ENCODE results near the gene RBMXL2.

The RBMXL2 gene

DNA sequence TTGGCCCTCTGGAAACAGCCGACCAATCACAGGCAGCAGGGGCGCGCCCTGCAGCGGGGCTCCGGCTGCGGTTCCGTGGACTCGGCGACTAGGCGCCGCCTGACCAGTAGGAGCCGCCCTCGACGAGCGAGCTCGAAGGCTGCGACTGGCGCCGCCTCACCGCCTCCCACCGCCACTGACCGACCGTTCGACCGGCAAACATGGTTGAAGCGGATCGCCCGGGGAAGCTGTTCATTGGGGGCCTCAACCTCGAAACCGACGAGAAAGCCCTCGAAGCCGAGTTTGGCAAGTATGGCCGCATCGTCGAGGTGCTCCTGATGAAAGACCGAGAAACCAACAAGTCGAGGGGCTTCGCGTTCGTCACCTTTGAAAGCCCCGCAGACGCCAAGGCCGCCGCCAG, at the start of gene RBMXL2:
TSS of gene RBMXL2 (plus strand) at position 78 of the 400 bp plus-strand sequence. CDS start at position 201, 123 bp downstream.
- DNase-seq: peak; percentile 10

DNA sequence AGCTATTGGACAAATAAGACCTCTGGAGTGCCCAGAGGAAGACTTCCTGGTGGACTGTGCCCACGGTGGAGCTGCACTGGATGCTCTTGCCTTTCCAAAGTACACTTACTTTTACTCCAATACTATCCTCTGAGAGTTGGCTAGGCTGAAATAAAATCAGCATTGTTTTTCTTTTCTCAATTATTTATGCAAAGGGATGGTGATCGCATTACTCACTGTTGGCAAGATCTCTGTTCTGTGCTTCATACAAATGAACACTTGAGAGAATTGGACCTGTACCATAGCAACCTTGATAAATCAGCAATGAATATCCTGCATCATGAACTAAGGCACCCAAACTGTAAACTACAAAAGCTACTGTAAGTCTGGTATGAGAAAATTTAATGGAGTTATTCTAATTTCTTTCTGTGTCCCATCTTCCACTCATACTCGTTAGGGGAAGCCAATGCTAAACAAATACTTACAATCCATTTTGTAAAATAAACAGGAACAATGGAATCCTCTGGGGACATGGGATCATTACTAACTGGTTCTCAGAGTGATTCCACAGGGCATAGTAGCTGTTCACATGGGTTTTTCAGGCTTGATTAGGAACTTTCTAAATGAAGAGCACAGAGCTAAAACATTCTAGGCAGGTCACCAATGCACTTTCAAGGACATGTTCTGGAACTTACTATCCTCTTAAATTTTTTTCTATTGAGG, 42.2 kb upstream of the RBMXL2 start:
- no peak for DNase-seq

DNA sequence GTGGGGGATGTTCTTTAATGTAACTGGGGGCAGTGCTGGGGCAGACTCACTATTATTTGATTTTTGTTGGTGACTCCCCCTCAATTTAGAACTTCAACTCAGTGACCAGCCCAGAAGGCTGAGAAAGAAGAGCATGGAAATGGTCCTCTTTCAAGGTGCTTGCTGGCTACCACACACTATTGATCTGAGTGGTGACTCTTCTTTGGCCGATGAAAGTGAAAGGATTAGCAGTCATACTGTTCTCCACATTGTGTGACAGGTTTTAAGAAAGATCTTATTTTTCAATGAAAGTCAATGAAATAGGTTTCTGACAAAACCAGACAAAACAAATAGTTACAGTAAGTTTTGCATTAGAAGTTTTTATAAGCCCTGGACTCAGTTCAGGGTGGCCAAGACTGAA, 38.6 kb upstream of the RBMXL2 start:
- no peak for DNase-seq

DNA sequence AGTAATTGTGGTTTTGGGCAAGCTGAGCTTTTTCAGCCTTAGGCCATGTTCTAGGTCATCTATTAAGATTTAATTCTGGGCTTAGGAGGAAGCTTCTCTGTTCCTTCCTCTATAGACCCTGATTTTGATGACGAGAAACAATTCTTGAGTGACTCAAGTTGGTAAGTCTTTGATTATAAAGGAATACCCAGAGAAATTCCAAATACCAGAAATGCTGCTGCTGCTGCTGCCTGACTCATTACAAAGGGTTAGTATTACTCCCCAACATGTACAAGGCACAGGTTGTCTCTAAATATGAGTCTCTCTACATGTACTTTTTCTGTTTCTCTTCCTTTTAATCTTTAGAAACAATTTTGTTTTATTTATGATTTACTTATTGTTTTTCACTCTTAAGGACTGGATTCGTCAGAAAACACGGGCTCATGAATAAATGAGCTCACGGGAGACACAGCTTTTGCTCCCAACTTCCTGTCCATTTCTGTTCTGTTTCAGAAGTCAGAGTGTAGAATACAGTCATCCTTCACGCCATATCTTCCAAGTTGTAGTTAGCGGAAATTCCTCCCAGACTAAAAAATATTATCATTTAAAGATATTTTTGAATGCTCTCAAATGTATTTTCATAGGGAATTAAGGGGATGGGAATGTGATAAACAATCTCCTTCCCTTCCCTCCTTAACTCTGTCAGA, 31.8 kb upstream of the RBMXL2 start:
- DNase-seq: no peak

DNA sequence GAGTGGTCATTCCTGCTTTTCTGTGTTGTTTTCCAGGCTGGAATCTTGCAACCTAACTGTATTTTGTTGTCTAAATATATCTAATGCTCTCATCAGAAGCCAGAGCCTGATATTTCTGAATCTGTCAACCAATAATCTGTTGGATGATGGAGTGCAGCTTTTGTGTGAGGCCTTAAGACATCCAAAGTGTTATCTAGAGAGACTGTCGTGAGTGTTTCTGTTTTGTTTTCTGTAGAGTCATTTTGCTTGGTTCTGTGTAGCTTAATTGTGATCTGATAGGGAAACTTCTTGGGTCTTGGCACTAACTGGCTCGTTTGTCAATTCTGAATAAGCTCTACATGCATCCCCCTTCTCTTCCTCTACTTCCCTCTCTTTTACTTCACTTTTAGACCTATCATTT, 31.2 kb upstream of the RBMXL2 start:
- no peak for DNase-seq

DNA sequence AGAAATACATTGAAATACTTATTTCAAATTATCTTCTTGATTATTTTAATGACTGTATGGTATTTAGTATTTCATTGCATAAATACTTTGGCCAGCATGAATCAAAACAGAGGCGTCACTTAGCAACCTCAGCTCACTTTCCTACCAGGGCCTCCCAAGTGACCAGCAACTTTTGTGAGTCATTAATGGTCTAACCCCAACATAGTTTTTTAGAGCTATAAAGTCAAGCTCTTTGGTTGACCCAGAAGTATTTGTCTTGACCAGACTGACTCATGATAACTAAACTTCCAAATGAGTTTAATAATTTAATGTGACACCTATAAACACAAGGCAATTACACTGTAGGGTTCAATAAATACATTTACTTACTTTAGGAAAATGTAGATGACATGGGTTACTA, 27.9 kb upstream of the RBMXL2 start:
- DNase-seq: peak; percentile 20

DNA sequence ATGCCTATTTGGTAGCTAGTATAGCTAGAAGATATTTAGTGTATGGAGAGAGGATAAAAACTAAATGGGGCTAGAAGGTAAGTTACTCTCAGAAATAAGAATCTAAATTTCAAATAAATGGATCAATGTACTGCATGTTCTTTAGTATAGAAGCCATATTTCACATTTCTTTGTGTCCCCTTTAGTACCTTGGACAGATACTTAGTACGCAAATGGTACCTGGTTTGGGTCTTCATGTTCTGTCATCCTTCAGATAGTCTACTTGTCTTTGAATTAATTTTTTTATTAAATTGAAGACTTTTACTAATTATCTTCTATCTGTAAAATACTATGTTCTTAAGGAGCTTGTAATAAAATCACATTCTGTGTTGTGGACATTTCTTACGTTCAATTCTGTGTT, 26.3 kb upstream of the RBMXL2 start:
- no peak for DNase-seq

DNA sequence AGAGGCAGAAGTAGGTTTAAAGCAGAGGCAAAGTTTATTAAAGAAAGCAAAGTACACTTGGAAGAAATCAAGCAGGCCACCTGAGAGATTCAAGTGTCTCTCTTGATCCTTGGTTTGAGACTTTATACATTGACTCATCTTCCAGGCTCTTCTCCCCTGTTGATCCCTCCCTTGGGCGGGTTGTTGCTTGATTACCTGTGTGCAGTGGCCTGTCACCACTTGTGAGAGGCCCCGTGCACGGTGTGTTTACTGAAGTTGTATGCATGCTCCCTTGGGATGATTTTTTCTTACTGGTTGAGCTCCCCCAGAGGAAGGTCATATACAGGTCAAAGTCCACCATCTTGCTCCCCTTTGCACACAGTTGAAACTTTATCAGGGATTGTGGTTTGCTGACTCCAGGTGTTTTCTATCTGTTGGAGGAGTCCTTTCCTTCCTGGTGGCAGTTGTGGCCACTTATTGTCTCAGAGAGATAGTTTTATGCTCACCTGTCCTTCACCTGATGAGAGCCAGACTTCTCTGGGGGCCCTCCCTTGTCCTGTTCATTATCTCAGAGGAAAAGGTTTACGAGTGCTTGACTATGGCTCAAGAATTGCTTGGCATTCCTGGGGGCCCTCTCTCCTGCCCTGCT, 16.3 kb upstream of the RBMXL2 start:
- DNase-seq: no peak

DNA sequence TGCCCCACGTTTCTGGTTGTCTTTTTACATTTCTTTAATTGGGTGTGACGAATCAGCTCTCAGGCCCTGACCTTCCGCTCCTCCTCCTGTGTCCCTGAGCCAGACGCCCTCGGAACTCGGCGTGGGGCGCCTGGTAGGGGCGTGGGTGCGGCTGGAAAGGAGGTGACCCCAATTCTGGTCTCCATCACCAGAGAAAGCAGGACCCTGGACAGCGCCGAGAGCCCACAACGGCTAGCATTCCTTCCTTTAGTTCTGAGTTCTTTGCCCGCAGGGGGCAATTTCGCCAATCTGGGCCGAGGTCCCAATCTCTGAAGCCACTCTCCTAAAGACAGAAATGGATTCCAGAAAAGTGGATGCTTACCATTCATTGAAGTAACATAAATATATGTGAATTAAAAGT, 11.7 kb upstream of the RBMXL2 start:
- DNase-seq: no peak

DNA sequence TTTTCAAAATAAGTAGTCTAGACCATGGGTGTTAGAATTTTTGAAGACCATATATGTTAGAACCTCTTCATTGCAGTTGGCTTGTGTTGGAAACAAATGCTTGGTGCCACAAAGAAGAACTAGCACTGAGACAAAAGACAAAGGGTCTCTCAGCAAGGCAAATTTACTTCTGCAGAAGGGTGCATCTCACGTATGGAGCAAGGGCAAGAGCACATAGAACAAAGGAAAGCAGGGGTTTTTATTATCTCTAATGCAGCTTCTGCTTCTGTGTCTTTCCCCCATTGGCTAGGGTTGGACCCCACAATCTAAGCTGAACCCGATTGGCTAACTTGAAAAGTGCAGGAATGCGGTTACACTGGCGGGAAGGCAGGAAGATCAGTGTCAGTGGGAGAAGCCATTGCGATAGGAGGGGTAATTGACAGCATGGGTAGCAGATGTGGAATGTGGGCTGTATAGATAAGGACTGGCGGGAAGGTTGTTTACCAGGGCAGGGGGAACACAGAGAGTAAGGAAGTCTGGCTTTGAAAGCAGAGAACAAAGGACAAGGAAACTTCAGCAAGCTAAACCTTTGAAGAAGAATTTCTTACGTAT, 9.2 kb upstream of the RBMXL2 start:
- DNase-seq: no peak

DNA sequence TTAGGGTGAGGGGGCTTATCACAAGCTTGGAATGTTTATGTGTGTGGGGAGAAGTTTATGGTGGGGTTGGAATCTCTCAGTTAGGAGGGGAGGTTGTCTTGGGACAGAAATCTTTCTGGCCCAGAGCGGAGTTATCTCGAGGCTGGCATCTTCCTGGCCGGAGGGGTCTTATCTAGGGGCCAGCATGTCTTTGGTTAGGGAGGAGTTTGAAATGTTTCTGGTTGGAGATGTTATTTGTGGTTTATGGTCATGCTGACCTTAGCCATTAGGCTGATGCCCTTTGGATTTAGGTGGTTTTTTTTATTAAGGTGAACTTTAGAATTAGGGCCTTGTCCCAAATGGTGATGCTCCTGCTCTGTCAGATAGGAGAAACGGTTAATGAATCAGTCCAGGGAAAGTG, 7.9 kb upstream of the RBMXL2 start:
- DNase-seq: no peak

DNA sequence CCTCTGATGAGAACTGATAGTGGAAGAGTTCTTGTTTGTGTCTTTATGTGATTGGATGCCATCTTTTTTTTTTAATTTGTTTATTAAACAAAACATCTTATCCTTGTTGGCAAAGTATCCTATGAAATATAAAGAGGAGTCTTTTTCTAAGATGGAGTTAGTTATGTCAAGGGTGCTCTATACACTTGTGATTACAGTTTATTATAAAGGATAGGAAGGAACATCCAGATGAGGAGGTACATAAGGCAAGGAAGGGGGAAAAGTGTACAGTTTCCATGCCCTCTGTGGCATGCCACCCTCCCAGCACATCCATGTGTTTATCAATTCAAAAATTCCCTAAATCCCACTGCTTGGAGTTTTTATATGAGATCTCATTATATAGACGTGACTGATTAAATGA, 7.4 kb upstream of the RBMXL2 start:
- no peak for DNase-seq

DNA sequence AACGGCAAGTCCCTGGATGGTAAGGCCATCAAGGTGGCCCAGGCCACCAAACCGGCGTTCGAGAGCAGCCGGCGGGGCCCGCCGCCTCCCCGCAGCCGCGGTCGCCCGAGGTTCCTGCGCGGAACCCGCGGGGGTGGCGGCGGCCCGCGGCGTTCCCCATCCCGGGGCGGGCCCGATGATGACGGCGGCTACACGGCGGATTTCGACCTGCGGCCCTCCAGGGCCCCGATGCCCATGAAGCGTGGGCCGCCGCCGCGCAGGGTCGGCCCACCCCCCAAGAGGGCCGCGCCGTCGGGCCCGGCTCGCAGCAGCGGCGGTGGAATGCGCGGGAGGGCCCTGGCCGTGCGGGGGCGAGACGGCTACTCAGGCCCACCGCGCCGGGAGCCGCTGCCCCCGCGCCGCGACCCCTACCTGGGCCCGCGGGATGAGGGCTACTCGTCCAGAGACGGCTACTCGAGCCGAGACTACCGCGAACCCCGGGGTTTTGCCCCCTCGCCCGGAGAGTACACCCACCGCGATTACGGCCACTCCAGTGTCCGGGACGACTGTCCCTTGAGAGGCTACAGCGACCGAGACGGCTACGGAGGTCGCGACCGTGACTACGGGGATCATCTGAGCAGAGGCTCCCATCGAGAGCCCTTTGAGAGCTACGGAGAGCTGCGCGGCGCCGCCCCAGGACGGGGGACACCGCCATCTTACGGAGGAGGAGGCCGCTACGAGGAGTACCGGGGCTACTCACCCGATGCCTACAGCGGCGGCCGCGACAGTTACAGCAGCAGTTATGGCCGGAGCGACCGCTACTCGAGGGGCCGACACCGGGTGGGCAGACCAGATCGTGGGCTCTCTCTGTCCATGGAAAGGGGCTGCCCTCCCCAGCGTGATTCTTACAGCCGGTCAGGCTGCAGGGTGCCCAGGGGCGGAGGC, 792 bp downstream of the RBMXL2 start:
- no peak for DNase-seq

DNA sequence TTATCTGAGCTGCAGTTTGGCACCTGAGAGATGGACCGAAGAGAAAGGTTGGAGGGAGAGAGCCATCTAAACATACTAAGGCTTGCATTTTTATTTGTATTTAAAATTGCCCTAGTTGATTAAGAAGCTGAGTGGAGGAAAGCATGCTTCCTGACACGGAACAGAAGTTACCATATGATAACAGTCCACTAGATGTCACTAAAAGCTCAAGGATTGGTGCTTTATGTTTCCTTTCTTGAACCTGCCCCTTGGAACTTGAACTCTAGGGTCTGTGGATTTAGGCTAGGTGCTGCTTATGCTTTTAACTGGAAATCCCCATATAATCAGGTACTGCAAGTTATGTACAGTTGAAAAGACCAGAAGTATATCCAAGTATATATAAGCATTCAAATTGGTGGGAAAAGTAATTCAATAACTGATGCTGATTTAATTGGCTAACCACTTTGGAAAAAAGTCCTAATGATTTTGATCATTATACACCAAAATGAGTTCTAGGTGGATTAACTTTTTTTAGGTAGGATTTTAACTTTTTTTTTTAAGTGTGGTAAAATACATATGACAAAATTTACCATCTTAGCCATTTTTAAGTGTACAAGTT, 9.5 kb downstream of the RBMXL2 start:
- DNase-seq: peak; percentile 66

DNA sequence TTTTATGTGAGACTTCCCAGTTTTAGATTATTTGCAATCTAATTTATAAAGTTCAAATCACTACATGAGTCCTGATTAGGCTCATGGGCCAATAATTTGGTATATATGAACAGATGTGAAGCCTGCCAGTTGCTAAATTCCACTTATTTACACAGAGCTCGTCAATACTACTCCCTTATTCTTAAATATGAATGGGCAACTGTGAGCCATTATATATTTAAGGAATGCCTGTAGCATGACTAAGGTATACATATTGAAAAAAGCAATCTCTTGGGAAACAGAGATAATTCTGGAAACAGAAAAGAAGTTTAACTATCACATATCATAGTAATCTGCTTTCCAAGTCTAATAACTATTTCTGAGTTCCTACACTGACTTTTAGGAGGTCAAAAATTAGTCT, 27.0 kb downstream of the RBMXL2 start:
- DNase-seq: no peak

DNA sequence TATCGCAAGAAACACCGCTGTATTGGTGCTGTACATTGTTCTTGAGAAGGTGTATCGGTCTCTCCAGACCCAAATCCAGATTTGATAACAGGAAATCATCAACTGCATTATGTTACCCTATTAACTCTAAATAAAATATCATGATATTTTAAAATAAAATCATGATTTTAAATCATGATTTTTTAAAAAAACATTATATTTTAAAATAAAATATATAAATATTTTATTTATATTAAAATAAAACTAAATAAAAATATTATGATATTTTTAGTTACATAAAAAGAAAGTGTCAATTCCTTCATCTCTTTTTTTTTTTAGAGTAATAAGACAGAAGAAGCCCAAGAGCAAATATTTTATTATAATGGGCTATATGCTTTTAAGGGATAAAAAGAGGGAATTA, 27.6 kb downstream of the RBMXL2 start:
- no peak for DNase-seq

DNA sequence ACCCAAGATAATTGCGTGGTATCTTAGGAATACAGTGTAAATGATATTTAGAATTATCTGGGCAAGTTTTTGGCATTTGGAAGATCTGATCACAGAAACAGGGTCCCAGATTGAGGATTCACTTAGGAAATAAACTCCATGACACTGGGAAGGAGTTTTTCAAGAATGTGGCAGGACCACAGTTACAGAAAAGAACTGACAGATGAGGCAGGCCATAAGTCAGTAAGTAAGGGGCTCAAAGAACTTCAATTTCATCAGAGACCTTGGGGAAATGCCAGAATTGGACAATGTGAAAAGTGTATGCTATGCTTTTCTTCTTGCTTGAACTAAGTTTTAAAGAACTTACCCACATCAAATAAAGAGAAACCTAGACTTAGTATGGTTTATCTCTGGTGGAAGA, 49.3 kb downstream of the RBMXL2 start:
- DNase-seq: no peak

All from retina (tissue), 1 donor.